ENCODE data around the gene MMP13.
"Not testable (repeated sequence)": the region's sequence is repeated elsewhere in the genome, so short reads cannot be mapped to it uniquely, and the experiment has no call there.

The MMP13 gene

GRCh38 chr11:102903895-102904294 lies 51.6 kb downstream of the MMP13 start:
- not testable (repeated sequence) for DNase-seq (ENCODE audit: low read depth in 2 of 3, low spot score in 1 of 3)

DNA sequence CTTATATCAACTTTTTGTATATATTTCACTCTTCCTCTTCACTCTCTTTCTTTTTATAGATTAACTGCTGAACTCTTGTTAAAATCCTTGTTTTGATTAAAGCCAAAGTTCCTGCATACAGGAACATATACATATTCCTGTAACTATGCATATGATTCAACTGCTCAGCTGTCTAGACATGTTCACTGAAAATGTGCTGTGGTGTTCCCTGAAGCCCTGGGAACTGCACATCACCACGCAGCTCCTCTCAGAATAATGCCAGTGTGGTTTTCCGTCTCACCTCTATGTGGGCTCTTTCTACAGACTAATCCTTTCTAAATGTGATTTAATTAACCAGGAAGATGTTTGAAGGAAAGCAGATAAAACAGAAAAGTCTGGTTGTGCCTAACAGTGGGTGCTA lies 55.2 kb downstream of the MMP13 start:
- DNase-seq (ENCODE audit: low read depth in 2 of 3, low spot score in 1 of 3), result no peak

All from stimulated activated CD4-positive, alpha-beta T cell treated with anti-CD3 and anti-CD28 coated beads, Interleukin-12 subunit alpha, Interleukin-12 subunit beta, amount 100 ng/mL, for 48 hours (primary cell).